ENCODE results near the gene SLC22A4.

Gene SLC22A4

GRCh38 chr5:132300577-132301343 is 6.6 kb downstream of the SLC22A4 start:
- DNase-seq = no peak

DNA sequence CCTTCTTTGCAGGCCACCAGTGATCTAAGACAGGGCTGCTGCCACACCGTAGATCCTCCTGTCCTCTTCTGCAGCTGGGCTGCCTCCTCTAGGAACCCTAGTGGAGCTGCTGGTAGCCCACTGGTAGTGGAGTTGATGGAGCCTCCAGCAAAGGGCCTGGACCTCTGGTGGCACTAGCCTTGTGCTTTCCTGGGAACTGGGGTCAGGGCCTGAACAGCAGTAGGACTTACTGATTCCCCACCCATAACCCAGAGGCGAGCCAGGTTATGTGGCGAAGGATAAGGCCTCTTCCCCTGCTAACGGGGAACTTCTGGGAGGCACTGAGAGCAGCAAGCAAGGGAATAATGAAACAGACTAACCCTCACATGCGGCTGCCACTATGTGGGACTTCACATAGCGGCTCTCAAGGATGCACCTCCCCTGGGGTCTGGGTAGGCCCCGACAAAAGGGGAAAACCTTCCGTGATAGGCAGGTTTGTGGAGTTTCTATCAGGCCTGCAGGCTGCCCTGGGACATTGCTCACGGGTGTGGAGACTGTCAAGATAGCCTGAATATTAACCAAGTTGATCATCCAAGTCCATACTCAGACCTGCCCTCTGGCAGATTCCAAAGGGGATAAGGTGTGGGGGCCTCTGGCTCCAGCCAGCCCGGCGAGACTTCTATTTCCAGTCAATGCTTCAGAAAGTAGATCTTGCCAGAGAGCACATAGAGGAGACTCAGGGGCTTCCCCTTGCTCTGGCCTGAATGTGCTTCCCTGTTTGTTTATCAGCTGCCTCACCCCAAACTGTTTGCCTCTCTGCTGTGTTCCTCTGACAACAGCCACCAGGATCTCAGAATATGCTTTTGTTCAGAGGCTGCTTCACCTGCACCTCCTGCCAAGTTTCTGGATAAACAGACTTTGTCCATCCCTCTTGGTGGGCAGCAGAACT is 7.4 kb downstream of the SLC22A4 start:
- no peak for DNase-seq

DNA sequence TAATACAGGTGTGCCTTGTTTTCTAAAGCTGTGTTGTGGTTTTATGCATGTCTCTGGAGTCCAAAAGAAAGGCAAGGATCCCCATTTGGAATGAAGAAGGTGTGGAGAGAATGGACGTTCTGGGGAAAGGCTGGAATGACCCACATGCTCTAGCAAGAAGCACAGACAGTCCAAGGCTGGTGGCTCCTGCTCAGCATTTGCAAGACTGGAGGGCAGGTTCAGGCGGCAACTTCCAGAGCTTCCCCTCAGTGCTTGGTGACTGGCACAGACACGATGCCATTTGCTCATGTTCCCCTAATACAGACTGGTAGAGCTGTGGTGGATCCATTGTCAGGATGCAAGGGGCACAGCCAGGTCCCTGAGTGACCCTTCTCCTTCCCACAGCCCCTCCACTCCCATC is 8.2 kb downstream of the SLC22A4 start:
- no peak for DNase-seq

GRCh38 chr5:132303589-132303988 is 9.4 kb downstream of the SLC22A4 start:
- DNase-seq = no peak

- no peak for DNase-seq
Measured at GRCh38 chr5:132305420-132305819, 11.2 kb downstream of the SLC22A4 start.

GRCh38 chr5:132308701-132309100 is 14.5 kb downstream of the SLC22A4 start:
- no peak for DNase-seq

DNA sequence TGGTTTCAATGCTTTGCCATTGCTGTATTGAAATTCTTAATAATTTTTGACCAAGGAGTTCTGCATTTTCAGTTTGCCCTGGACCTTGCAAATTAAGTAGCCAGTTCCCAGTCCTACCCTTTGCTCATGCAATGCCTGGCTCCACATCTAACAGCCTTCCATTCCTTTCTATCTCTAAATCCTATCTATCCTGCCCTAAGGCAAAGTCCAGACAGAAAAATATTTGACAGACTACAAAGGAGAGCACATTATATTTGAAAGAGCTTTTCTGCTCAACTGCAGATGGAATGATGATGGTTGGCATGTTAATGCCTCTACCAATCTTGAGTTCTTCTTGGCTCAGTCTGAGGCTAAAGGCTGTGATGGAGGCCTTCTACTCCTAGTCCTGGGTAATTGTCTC is 15.5 kb downstream of the SLC22A4 start:
- no peak for DNase-seq

GRCh38 chr5:132310141-132310834 is 16.1 kb downstream of the SLC22A4 start:
- DNase-seq = no peak

DNA sequence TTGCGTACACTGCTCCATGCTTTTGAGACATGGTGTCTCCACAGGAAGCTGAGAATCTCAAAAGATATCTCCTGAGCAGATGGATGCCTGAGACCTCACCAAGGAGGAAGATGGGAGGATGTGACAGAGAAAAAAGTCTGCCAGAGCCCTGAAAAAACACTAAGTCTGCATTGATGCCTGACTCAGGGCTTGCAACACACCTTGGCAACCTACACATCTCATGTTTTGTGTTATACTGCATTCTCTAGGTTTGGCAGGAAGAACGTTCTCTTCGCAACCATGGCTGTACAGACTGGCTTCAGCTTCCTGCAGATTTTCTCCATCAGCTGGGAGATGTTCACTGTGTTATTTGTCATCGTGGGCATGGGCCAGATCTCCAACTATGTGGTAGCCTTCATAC is 19.2 kb downstream of the SLC22A4 start:
- no peak for DNase-seq

DNA sequence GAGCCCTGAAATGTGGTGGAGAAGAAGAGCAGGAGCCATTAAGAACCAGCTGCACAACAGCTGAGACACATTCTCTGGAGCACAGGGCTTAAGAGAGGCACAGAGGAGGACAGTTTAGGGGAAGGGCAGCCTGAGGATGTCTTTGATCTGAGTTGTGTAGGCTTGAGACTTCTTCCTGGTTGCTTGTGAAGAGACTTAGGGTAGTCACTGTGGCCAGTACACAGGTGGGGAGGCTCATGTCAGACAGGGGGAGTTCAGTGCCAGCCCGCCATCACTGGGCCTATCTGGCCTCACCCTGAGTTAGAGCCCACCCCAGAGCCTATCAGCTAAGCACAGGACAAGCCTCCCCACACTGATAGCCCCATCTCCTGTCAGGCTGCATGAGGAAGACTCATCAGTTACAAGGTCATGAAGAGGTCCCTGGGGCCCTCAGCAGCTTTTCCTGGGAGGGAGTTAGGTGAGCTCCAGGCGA is 19.8 kb downstream of the SLC22A4 start:
- DNase-seq = no peak

DNA sequence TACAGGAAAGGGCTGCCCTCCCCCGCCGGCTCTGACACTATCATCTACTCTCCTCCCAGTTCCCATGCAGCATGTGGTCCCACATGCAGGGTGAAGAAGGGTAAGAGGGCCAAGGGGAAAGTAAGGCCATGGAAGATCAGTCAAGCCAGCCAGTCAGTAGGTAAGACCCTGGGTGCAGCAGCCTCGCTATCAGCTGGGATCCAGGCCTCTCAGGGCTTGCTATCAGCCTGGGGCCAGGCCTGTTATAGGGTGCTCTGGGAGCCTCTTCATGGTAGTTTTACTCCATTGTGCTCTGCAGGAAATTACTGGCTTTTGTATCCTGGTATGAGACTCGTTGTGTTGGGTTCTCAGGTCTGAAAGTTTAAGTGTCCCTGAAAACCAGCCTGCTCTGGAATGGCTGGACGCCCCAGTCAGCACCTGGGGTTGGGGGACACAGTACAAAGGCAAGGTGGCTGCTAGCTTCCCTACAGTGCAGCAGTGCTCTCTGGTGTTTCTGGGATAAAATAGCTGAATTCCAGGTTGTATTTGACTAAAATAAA is 21.4 kb downstream of the SLC22A4 start:
- DNase-seq = no peak

GRCh38 chr5:132319975-132320374 is 25.8 kb downstream of the SLC22A4 start:
- no peak for DNase-seq

- DNase-seq = no peak
Measured at GRCh38 chr5:132321109-132321721, 27.0 kb downstream of the SLC22A4 start.

- no peak for DNase-seq
Measured at GRCh38 chr5:132322266-132322665, 28.1 kb downstream of the SLC22A4 start.

DNA sequence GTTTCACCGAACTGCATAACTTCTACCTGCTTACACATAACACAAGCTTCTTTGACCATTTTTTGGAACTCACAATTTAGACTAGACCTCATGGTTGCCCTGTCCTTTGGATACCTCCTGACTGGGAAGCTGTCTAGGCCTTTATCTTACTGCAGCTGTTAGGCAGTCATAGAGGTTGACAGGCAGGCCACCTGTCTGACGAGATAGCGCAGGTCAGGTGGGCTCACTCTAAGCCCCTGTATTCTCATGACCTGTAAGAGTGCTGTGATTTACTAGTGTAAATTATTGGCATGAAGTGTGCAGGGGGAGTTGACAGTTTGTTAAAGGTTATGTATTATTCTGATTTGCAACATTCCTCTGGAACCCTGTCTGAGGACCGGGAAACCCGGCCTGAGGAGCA is 29.0 kb downstream of the SLC22A4 start:
- DNase-seq = no peak

DNA sequence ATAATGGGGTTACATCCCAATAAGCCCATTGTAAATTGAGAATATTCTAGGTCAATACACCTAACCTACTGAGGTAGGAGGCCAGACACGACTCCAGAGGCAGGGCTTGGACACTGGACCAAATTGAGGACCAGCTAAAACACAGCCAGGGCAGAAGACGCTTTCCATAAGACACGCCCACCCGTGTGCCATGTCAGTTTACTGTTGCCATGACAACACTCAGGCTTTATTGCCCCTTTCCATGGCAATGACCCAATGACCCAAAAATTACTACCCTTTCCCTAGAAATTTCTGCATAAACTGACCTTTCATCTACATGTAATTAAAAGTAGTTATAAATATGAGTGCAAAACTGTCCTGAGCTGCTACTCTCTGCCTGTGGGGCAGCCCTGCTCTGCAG is 31.5 kb downstream of the SLC22A4 start:
- DNase-seq = no peak

- no peak for DNase-seq
Measured at GRCh38 chr5:132327252-132327955, 33.2 kb downstream of the SLC22A4 start.

- no peak for DNase-seq
Measured at GRCh38 chr5:132334812-132335211, 40.6 kb downstream of the SLC22A4 start.

DNA sequence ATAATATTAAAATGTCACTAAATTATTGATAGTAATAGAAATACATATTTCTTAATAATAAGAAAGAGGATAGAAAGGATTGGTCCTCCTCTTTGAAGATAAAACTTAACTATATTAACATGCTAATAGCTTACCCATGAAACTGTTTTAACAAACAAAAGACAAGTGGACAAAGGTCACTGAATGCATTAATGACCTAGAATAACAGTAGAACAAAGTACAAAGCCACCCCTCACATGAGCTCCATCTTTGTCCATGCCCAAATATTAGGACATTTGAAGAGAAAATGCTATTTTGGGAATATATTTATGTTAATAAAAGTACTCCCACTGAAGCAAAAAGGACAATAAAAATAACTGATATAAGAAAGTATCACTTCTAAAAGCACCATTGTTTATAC is 41.2 kb downstream of the SLC22A4 start:
- no peak for DNase-seq

DNA sequence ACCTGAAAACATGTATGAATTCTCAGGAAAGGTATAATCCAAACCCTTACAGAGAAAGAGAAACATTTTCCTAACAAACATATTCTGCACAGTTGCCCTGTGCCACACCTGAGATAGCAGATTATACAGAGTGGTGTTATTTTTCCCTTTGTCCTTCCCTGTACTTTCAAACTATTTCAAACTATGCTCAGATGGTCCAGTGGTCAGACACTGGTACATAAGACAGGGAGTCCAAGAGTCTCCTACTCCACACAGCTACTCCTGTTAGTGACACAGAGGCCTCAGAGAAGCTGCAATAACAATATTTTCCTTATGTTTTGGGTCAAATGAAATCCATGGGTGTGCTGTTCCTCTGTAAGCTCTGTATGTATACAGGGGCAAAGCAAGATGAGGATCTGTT is 45.3 kb downstream of the SLC22A4 start:
- no peak for DNase-seq

- DNase-seq = no peak
Measured at GRCh38 chr5:132342291-132343180, 48.3 kb downstream of the SLC22A4 start.

All from cerebellar nuclear complex (tissue), 1 donor.